HUES6 (cell line): ENCODE results near the gene TBC1D5.
"Not testable (repeated sequence)": the region's sequence is repeated elsewhere in the genome, so short reads cannot be mapped to it uniquely, and the experiment has no call there.

Experiments used
- H3K27ac ChIP-seq: 2 replicates; pipeline ENCODE4 v1.7.0; 2013; ENCODE audit warnings: low read depth, mild to moderate bottlenecking, low read length, inconsistent platforms
- H3K27me3 ChIP-seq: 2 replicates; pipeline ENCODE4 v1.6.1; 2013; ENCODE audit warnings: low read length; ENCODE audit not compliant: control insufficient read depth, insufficient read depth
- H3K36me3 ChIP-seq: 2 replicates; pipeline ENCODE4 v1.6.1; 2013; ENCODE audit warnings: low read length; ENCODE audit not compliant: control insufficient read depth, insufficient read depth
- H3K4me1 ChIP-seq: 2 replicates; pipeline ENCODE4 v1.6.1; 2013; ENCODE audit warnings: low read length; ENCODE audit not compliant: control insufficient read depth, insufficient read depth
- H3K4me3 ChIP-seq: 2 replicates; pipeline ENCODE4 v1.5.1; 2013; ENCODE audit warnings: low read depth, low read length
- H3K9ac ChIP-seq: one replicate; pipeline ENCODE4 v1.6.1; 2013; ENCODE audit warnings: mild to moderate bottlenecking, low read length
- H3K9me3 ChIP-seq: 2 replicates; pipeline ENCODE4 v1.6.1; 2013; ENCODE audit warnings: low read depth, low read length; ENCODE audit not compliant: control insufficient read depth, insufficient read depth

The TBC1D5 gene

GRCh38 chr3:17507480-17507879 lies 235.0 kb downstream of the TBC1D5 start:
- Histone ChIP-seq H3K27me3 (no peaks in the 10 kb centered on the region), H3K9me3 (no peaks in the 10 kb centered on the region), H3K27ac (no peak overlapping the region), H3K4me1 (no peaks in the 10 kb centered on the region), H3K4me3 (no peak overlapping the region), H3K36me3 (no peaks in the 10 kb centered on the region), H3K9ac (no peak overlapping the region)

GRCh38 chr3:17505856-17506255 lies 236.6 kb downstream of the TBC1D5 start:
- Histone ChIP-seq H3K27me3 (no peaks in the 10 kb centered on the region), H3K36me3 (no peaks in the 10 kb centered on the region), H3K4me3 (no peak overlapping the region), H3K9ac (no peak overlapping the region), H3K4me1 (no peaks in the 10 kb centered on the region), H3K27ac (0 out of 2 replicates have a peak overlapping the region, but pooled peaks have one; percentile 56), H3K9me3 (no peaks in the 10 kb centered on the region)

- H3K9ac ChIP-seq: no peak overlapping the region
- H3K4me3 ChIP-seq: no peak overlapping the region
- H3K4me1 ChIP-seq: no peaks in the 10 kb centered on the region
- H3K27me3 ChIP-seq: no peaks in the 10 kb centered on the region
- no peaks in the 10 kb centered on the region for H3K9me3 ChIP-seq
- H3K36me3 ChIP-seq: no peaks in the 10 kb centered on the region
- H3K27ac ChIP-seq: no peak overlapping the region
Observed at GRCh38 chr3:17501745-17502144, 240.7 kb downstream of the TBC1D5 start.

- Histone ChIP-seq H3K27ac (0 out of 2 replicates have a peak overlapping the region, but pooled peaks have one; percentile 9), H3K36me3 (no peaks in the 10 kb centered on the region), H3K27me3 (no peaks in the 10 kb centered on the region), H3K9me3 (no peaks in the 10 kb centered on the region), H3K4me3 (no peak overlapping the region), H3K9ac (no peak overlapping the region), H3K4me1 (no peaks in the 10 kb centered on the region)
Observed at GRCh38 chr3:17500618-17501017, 241.8 kb downstream of the TBC1D5 start.

- no peak overlapping the region for H3K9ac ChIP-seq
- H3K4me3 ChIP-seq: no peak overlapping the region
- H3K36me3 ChIP-seq: no peaks in the 10 kb centered on the region
- peaks cover 8% of the 10 kb centered on the region for H3K9me3 ChIP-seq
- H3K27me3 ChIP-seq: no peaks in the 10 kb centered on the region
- peaks cover 6% of the 10 kb centered on the region; the same call in 1 of the 2 replicates for H3K4me1 ChIP-seq
- H3K27ac ChIP-seq: no peak overlapping the region
Observed at GRCh38 chr3:17494117-17494809, 248.2 kb downstream of the TBC1D5 start.

- Histone ChIP-seq H3K4me1 (peaks cover 6% of the 10 kb centered on the region; the same call in 1 of the 2 replicates), H3K9me3 (peaks cover 15% of the 10 kb centered on the region), H3K27me3 (no peaks in the 10 kb centered on the region), H3K27ac (no peak overlapping the region), H3K9ac (no peak overlapping the region), H3K4me3 (no peak overlapping the region), H3K36me3 (no peaks in the 10 kb centered on the region)
Observed at GRCh38 chr3:17491601-17492000, 250.8 kb downstream of the TBC1D5 start.

GRCh38 chr3:17491190-17491589 lies 251.2 kb downstream of the TBC1D5 start:
- not testable (repeated sequence) for H3K4me3 ChIP-seq, H3K36me3 ChIP-seq, H3K27ac ChIP-seq

GRCh38 chr3:17489139-17489538 lies 253.3 kb downstream of the TBC1D5 start:
- no peaks in the 10 kb centered on the region for H3K27me3 ChIP-seq
- no peaks in the 10 kb centered on the region for H3K36me3 ChIP-seq
- H3K9ac ChIP-seq: no peak overlapping the region
- no peaks in the 10 kb centered on the region; the same call in 1 of the 2 replicates for H3K4me1 ChIP-seq
- H3K9me3 ChIP-seq: peaks cover 15% of the 10 kb centered on the region
- no peak overlapping the region for H3K4me3 ChIP-seq
- H3K27ac ChIP-seq: no peak overlapping the region

More at GRCh38 chr3:17491190-17491589, 251.2 kb downstream of the TBC1D5 start:
- not testable (repeated sequence) for H3K27me3 ChIP-seq, H3K9ac ChIP-seq, H3K4me1 ChIP-seq
- H3K9me3 ChIP-seq: peaks cover 15% of the 10 kb centered on the region

GRCh38 chr3:17481116-17481515 lies 261.3 kb downstream of the TBC1D5 start:
- no peak overlapping the region for H3K4me3 ChIP-seq
- no peak overlapping the region for H3K9ac ChIP-seq

GRCh38 chr3:17479681-17480405 lies 262.6 kb downstream of the TBC1D5 start:
- no peak overlapping the region for H3K9ac ChIP-seq
- no peaks in the 10 kb centered on the region for H3K27me3 ChIP-seq
- no peaks in the 10 kb centered on the region for H3K4me1 ChIP-seq
- H3K9me3 ChIP-seq: no peaks in the 10 kb centered on the region
- H3K4me3 ChIP-seq: no peak overlapping the region
- no peak overlapping the region for H3K27ac ChIP-seq
- no peaks in the 10 kb centered on the region for H3K36me3 ChIP-seq

More at GRCh38 chr3:17481116-17481515, 261.3 kb downstream of the TBC1D5 start:
- H3K27me3 ChIP-seq: no peaks in the 10 kb centered on the region
- H3K4me1 ChIP-seq: no peaks in the 10 kb centered on the region
- no peaks in the 10 kb centered on the region for H3K36me3 ChIP-seq
- H3K27ac ChIP-seq: no peak overlapping the region
- H3K9me3 ChIP-seq: no peaks in the 10 kb centered on the region

GRCh38 chr3:17478673-17479072 lies 263.8 kb downstream of the TBC1D5 start:
- no peaks in the 10 kb centered on the region for H3K27me3 ChIP-seq
- H3K27ac ChIP-seq: no peak overlapping the region
- no peaks in the 10 kb centered on the region for H3K36me3 ChIP-seq
- no peak overlapping the region for H3K9ac ChIP-seq
- no peak overlapping the region for H3K4me3 ChIP-seq
- H3K4me1 ChIP-seq: no peaks in the 10 kb centered on the region
- no peaks in the 10 kb centered on the region for H3K9me3 ChIP-seq
